K562 (cell line): Measurements from ENCODE around the gene PRKACB. TPM values are rescaled to one million over a fixed set of nuclear protein-coding genes. Genes with fewer than 3 reads are reported as not detected.

Experiments
- ATF7 ChIP-seq: fragments of 450-650 bp; IDR thresholded peaks from 2 replicates; pipeline ENCODE4 v1.7.1; 2014; ENCODE audit warnings: mild to moderate bottlenecking, moderate library complexity
- CCNT2 ChIP-seq: IDR thresholded peaks from 2 replicates; pipeline ENCODE4 v1.6.1; 2011; ENCODE audit warnings: borderline replicate concordance, low read depth, mild to moderate bottlenecking, moderate library complexity, mixed read lengths, low read length; ENCODE audit not compliant: insufficient read length; ENCODE audit errors: extremely low read depth
- CEBPB ChIP-seq: fragments of 450-650 bp; IDR thresholded peaks from 2 replicates; pipeline ENCODE4 v1.6.1; 2016; ENCODE audit warnings: missing genetic modification characterization, missing compliant biosample characterization
- EZH2 ChIP-seq: IDR thresholded peaks from 2 replicates; pipeline ENCODE4 v1.6.1; 2012; ENCODE audit warnings: low read depth, mild to moderate bottlenecking, inconsistent platforms, low read length, borderline replicate concordance
- GATA2 ChIP-seq: sonication (generic); formaldehyde crosslinking; IDR thresholded peaks from 2 replicates; pipeline ENCODE4 v1.4.0; 2020; ENCODE audit warnings: mild to moderate bottlenecking, missing genetic modification reagents
- L3MBTL2 ChIP-seq: fragments of 450-650 bp; IDR thresholded peaks from 2 replicates; pipeline ENCODE4 v1.6.1; 2016; ENCODE audit warnings: mild to moderate bottlenecking, moderate library complexity
- NFE2 ChIP-seq: IDR thresholded peaks from 2 replicates; pipeline ENCODE4 v1.6.1; 2014; ENCODE audit warnings: antibody characterized with exemption, low read depth
- OTX1 ChIP-seq: fragments of 450-650 bp; formaldehyde crosslinking; IDR thresholded peaks from 2 replicates; pipeline ENCODE4 v1.4.0; 2022; ENCODE audit warnings: mild to moderate bottlenecking
- PYGO2 ChIP-seq: fragments of 450-650 bp; IDR thresholded peaks from 2 replicates; pipeline ENCODE4 v1.6.1; 2016; ENCODE audit warnings: mild to moderate bottlenecking, missing genetic modification characterization, moderate library complexity, missing compliant biosample characterization
- RB1 ChIP-seq: fragments of 450-650 bp; IDR thresholded peaks from 2 replicates; pipeline ENCODE4 v1.6.1; 2017; ENCODE audit warnings: low read depth, mild to moderate bottlenecking
- SLC30A9 ChIP-seq: fragments of 250-450 bp; sonication (Bioruptor Pico); IDR thresholded peaks from 2 replicates; pipeline ENCODE4 v1.8.0; 2022; ENCODE audit warnings: mild to moderate bottlenecking, moderate library complexity
- SP2 ChIP-seq: IDR thresholded peaks from 2 replicates; pipeline ENCODE4 v1.6.1; 2011; ENCODE audit warnings: mild to moderate bottlenecking, low read depth, low read length, moderate library complexity; ENCODE audit not compliant: poor library complexity, severe bottlenecking; ENCODE audit errors: extremely low read depth
- TAF7 ChIP-seq: fragments of 450-650 bp; IDR thresholded peaks from 2 replicates; pipeline ENCODE4 v1.6.1; 2016; ENCODE audit warnings: missing genetic modification characterization, missing compliant biosample characterization
- ZBTB11 ChIP-seq, 3 experiments: fragments of 200-800 bp in 1 of 3; fragments of 250-450 bp in 1 of 3; fragments of 450-650 bp in 1 of 3; sonication (Bioruptor Pico) in 1 of 3; sonication (Bioruptor generic) in 1 of 3; formaldehyde crosslinking in 1 of 3; IDR thresholded peaks; 2 replicates each; pipeline versions ENCODE4 v1.6.1 to v1.8.0; 2016 to 2022; ENCODE audit warnings: mild to moderate bottlenecking in 2 of 3, missing genetic modification characterization in 2 of 3, missing compliant biosample characterization in 1 of 3, moderate library complexity in 1 of 3
- ZBTB8A ChIP-seq: fragments of 450-650 bp; IDR thresholded peaks from 2 replicates; pipeline ENCODE4 v1.6.1; 2018; ENCODE audit warnings: mild to moderate bottlenecking, moderate library complexity; ENCODE audit not compliant: partially characterized antibody
- ZNF134 ChIP-seq: fragments of 250-450 bp; sonication (Bioruptor Pico); conservative IDR thresholded peaks from 2 replicates; pipeline ENCODE4 v1.4.0; 2020
- ZNF639 ChIP-seq, 2 experiments: fragments of 200-800 bp in 1 of 2; sonication (Bioruptor generic) in 1 of 2; sonication (generic) in 1 of 2; formaldehyde crosslinking in 1 of 2; IDR thresholded peaks in 1 of 2; conservative IDR thresholded peaks in 1 of 2; 2 replicates each; pipeline versions ENCODE4 v1.5.0 to v1.6.1; 2016 to 2020; ENCODE audit warnings: missing compliant biosample characterization in 1 of 2, missing genetic modification characterization in 1 of 2, missing genetic modification reagents in 1 of 2
- ZNF830 ChIP-seq: fragments of 250-450 bp; sonication (Bioruptor Pico); IDR thresholded peaks from 2 replicates; pipeline ENCODE4 v1.5.0; 2021; ENCODE audit warnings: mild to moderate bottlenecking
- polyA plus RNA-seq, 8 experiments: library from polyadenylated mRNA; depleted of rRNA in 4 of 8; stranded (reverse) in 5 of 8; unstranded in 3 of 8; fragments of >200 nt; fragmentation: Nextera tagmentation in 2 of 8; fragmentation: Illumina TruSeq in 1 of 8; extraction: Ambion mirVana in 2 of 8; extraction: Trizol in 1 of 8; gene quantifications; 2 replicates each; pipeline versions ENCODE4 v1.2.1 to v1.2.3, GENCODE V29; 2011 to 2014; ENCODE audit warnings: inconsistent platforms in 1 of 8, missing spikeins in 1 of 8
- total RNA-seq, 7 experiments: library from RNA; depleted of rRNA in 6 of 7; stranded (reverse); fragments of >200 nt in 6 of 7; fragmentation: Illumina TruSeq in 2 of 7; extraction: Trizol in 2 of 7; gene quantifications; 2 replicates each; pipeline versions ENCODE4 v1.2.1 to v1.2.3, GENCODE V29; 2011 to 2021; ENCODE audit warnings: low replicate concordance in 1 of 7
- TF ChIP-seq, protein P1 (sequence below), 2 experiments: fragments of 450-650 bp in 1 of 2; sonication (generic) in 1 of 2; formaldehyde crosslinking in 1 of 2; IDR thresholded peaks in 1 of 2; conservative IDR thresholded peaks in 1 of 2; 2 replicates each; pipeline versions ENCODE4 v1.6.1 to v1.8.1; 2016 to 2023; ENCODE audit warnings: mild to moderate bottlenecking in 2 of 2, moderate library complexity in 2 of 2, inconsistent platforms in 1 of 2, missing genetic modification reagents in 1 of 2
- TF ChIP-seq, protein P2 (sequence below): fragments of 250-450 bp; sonication (Bioruptor Pico); IDR thresholded peaks from 2 replicates; pipeline ENCODE4 v1.4.0; 2020; ENCODE audit warnings: mild to moderate bottlenecking, moderate library complexity, borderline replicate concordance

Gene PRKACB
- total and polyA plus RNA-seq, 9 of the 15 experiments (the other 6 are each of a cell fraction or from before 2014, with no cell fraction given): 1.1 to 5.2 (median 2.8) TPM

- TF ChIP-seq ZBTB11 (CRISPR knock-in tag; IDR thresholded peaks at IDR 0.05): no peak
- TF ChIP-seq GATA2 (CRISPR knock-in tag): 0 out of 2 replicates have a peak, but pooled peaks have one; percentile 18
- TF ChIP-seq, protein P1, sequence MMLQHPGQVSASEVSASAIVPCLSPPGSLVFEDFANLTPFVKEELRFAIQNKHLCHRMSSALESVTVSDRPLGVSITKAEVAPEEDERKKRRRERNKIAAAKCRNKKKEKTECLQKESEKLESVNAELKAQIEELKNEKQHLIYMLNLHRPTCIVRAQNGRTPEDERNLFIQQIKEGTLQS (IDR thresholded peaks at IDR 0.05): no peak; the same call in 1 of the 2 replicates
- TF ChIP-seq, protein P1 (CRISPR knock-in tag; conservative IDR thresholded peaks at IDR 0.05): no peak
- TF ChIP-seq EZH2: no peak
- TF ChIP-seq CEBPB: no peak
- no peak for TF ChIP-seq ZBTB8A
- no peak for TF ChIP-seq OTX1
- no peak for TF ChIP-seq RB1
- peak in 1 of 2 experiments; percentile 32; a peak in 1 of 4 replicates for TF ChIP-seq ZNF639 (CRISPR knock-in tag; conservative IDR thresholded peaks at IDR 0.05 in 1 of 2, IDR thresholded peaks at IDR 0.05 in 1 of 2)
- TF ChIP-seq L3MBTL2: no peak
- TF ChIP-seq SP2: no peak
- TF ChIP-seq, protein P2, sequence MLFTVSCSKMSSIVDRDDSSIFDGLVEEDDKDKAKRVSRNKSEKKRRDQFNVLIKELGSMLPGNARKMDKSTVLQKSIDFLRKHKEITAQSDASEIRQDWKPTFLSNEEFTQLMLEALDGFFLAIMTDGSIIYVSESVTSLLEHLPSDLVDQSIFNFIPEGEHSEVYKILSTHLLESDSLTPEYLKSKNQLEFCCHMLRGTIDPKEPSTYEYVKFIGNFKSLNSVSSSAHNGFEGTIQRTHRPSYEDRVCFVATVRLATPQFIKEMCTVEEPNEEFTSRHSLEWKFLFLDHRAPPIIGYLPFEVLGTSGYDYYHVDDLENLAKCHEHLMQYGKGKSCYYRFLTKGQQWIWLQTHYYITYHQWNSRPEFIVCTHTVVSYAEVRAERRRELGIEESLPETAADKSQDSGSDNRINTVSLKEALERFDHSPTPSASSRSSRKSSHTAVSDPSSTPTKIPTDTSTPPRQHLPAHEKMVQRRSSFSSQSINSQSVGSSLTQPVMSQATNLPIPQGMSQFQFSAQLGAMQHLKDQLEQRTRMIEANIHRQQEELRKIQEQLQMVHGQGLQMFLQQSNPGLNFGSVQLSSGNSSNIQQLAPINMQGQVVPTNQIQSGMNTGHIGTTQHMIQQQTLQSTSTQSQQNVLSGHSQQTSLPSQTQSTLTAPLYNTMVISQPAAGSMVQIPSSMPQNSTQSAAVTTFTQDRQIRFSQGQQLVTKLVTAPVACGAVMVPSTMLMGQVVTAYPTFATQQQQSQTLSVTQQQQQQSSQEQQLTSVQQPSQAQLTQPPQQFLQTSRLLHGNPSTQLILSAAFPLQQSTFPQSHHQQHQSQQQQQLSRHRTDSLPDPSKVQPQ (CRISPR knock-in tag): no peak
- TF ChIP-seq SLC30A9 (CRISPR knock-in tag): no peak
- TF ChIP-seq ATF7: 0 out of 2 replicates have a peak, but pooled peaks have one; percentile 23
- no peak for TF ChIP-seq ZNF830 (CRISPR knock-in tag)
- TF ChIP-seq ZNF134 (CRISPR knock-in tag): no peak
- TF ChIP-seq PYGO2: no peak
- no peak for TF ChIP-seq NFE2
- no peak for TF ChIP-seq TAF7 (tag)
- peak; percentile 78 for TF ChIP-seq CCNT2
Observed at GRCh38 chr1:84278905-84279304, 134.8 kb downstream of the PRKACB start (continued).
